Lung microvascular endothelial cell (primary cell): ENCODE measurements around the gene IL17RD. TPM values are rescaled to one million over a fixed set of nuclear protein-coding genes. Genes with fewer than 3 reads are reported as not detected.

Experiments
- DNase-seq, 2 donors: peaks; one replicate each; pipeline versions ENCODE4 v3.0.0 to v3.0.0-alpha.2; 2010; ENCODE audit warnings: low read depth in 2 of 2
- total RNA-seq: library from RNA; depleted of rRNA; stranded (reverse); fragments of >200 nt; gene quantifications from 2 replicates; pipeline ENCODE4 v1.2.1, GENCODE V29; 2014

The IL17RD gene
- total RNA-seq, 1 donor from 2014 or later, result 0.20 TPM

GRCh38 chr3:57158813-57159738 is 6.1 kb downstream of the IL17RD start:
- peak; percentile 26 to 45 for DNase-seq

- no peak for DNase-seq
Observed at GRCh38 chr3:57158325-57158724, 6.8 kb downstream of the IL17RD start.

- no peak for DNase-seq
Observed at GRCh38 chr3:57157545-57157944, 7.6 kb downstream of the IL17RD start.

GRCh38 chr3:57155310-57155643 is 9.9 kb downstream of the IL17RD start:
- no peak for DNase-seq

- DNase-seq, result no peak
Observed at GRCh38 chr3:57154470-57155309, 10.5 kb downstream of the IL17RD start.

- no peak for DNase-seq
Observed at GRCh38 chr3:57152151-57153143, 12.7 kb downstream of the IL17RD start.

- DNase-seq, result no peak
Observed at GRCh38 chr3:57151749-57152148, 13.4 kb downstream of the IL17RD start.

GRCh38 chr3:57151021-57151449 is 14.1 kb downstream of the IL17RD start:
- peak; percentile 50 to 61 for DNase-seq

- DNase-seq, result no peak
Observed at GRCh38 chr3:57150113-57150581, 15.0 kb downstream of the IL17RD start.

- DNase-seq, result no peak
Observed at GRCh38 chr3:57147071-57147470, 18.1 kb downstream of the IL17RD start.

- no peak for DNase-seq
Observed at GRCh38 chr3:57145852-57146251, 19.3 kb downstream of the IL17RD start.

GRCh38 chr3:57144952-57145351 is 20.2 kb downstream of the IL17RD start:
- no peak for DNase-seq

- no peak for DNase-seq
Observed at GRCh38 chr3:57143886-57144459, 21.2 kb downstream of the IL17RD start.

GRCh38 chr3:57142411-57142723 is 22.8 kb downstream of the IL17RD start:
- no peak for DNase-seq

- no peak for DNase-seq
Observed at GRCh38 chr3:57141719-57142410, 23.3 kb downstream of the IL17RD start.

- no peak for DNase-seq
Observed at GRCh38 chr3:57140894-57141293, 24.3 kb downstream of the IL17RD start.

GRCh38 chr3:57135964-57136719 is 29.0 kb downstream of the IL17RD start:
- peak; percentile 7 to 54 for DNase-seq

- DNase-seq, result no peak
Observed at GRCh38 chr3:57133157-57133556, 32.0 kb downstream of the IL17RD start.

- no peak for DNase-seq
Observed at GRCh38 chr3:57132674-57133073, 32.5 kb downstream of the IL17RD start.

GRCh38 chr3:57131210-57131588 is 34.0 kb downstream of the IL17RD start:
- no peak for DNase-seq
